Breast epithelium (tissue), 4 donors: ENCODE measurements around the gene PIAS2. TPM values are rescaled to one million over a fixed set of nuclear protein-coding genes. Genes with fewer than 3 reads are reported as not detected.

Source experiments
- DNase-seq, 2 donors: peaks; one replicate each; pipeline ENCODE4 v3.0.0-alpha.2; 2019; ENCODE audit warnings: low spot score in 2 of 2
- H3K27ac ChIP-seq, 2 donors: fragments of 200-600 bp; sonication (generic) in 1 of 2; one replicate each; pipeline ENCODE4 v1.5.1; 2016 to 2019; ENCODE audit warnings: mild to moderate bottlenecking in 1 of 2
- H3K27me3 ChIP-seq, 2 donors: fragments of 200-600 bp; sonication (generic) in 1 of 2; one replicate each; pipeline versions ENCODE4 v1.5.1 to v1.6.0; 2017 to 2019; ENCODE audit warnings: control low read depth in 1 of 2, mild to moderate bottlenecking in 1 of 2
- H3K36me3 ChIP-seq: fragments of 200-600 bp; one replicate; pipeline ENCODE4 v1.5.1; 2019
- H3K4me1 ChIP-seq, 2 donors: fragments of 200-600 bp; sonication (generic); one replicate each; pipeline ENCODE4 v1.5.1; 2016 to 2019; ENCODE audit warnings: control low read depth in 1 of 2
- H3K4me3 ChIP-seq, 3 donors: fragments of 200-600 bp; sonication (generic); 1 replicate in 2 of 3; 2 replicates in 1 of 3; pipeline ENCODE4 v1.5.1; 2016 to 2019; ENCODE audit warnings: mild to moderate bottlenecking in 3 of 3, moderate library complexity in 2 of 3
- H3K9me3 ChIP-seq, 2 donors: fragments of 200-600 bp; sonication (generic) in 1 of 2; one replicate each; pipeline ENCODE4 v1.5.1; 2016 to 2019; ENCODE audit warnings: control low read depth in 1 of 2
- CTCF ChIP-seq, 3 donors: fragments of 450-650 bp; IDR thresholded peaks; one replicate each; pipeline ENCODE4 v1.5.1; 2016 to 2017; ENCODE audit warnings: antibody characterized with exemption in 3 of 3, mild to moderate bottlenecking in 3 of 3, moderate library complexity in 3 of 3
- POLR2A ChIP-seq: fragments of 450-650 bp; IDR thresholded peaks from one replicate; pipeline ENCODE4 v1.6.1; 2016; ENCODE audit warnings: antibody characterized with exemption, mild to moderate bottlenecking, moderate library complexity
- POLR2AphosphoS5 ChIP-seq, 3 donors: sonication (generic); formaldehyde crosslinking; IDR thresholded peaks; one replicate each; pipeline ENCODE4 v1.6.1; 2017; ENCODE audit warnings: antibody characterized with exemption in 3 of 3
- intact Hi-C: fragments of 100-400 bp; cut with DNase I; formaldehyde crosslinking; loops from one replicate; pipeline ENCODE4 v1.15.1; 2023; ENCODE audit warnings: low total_unique reads
- total RNA-seq, 3 donors: library from RNA; depleted of rRNA; stranded (reverse); fragments of >200 nt; gene quantifications; one replicate each; pipeline ENCODE4 v1.1.0, GENCODE V29; 2016

The PIAS2 gene
- total RNA-seq, 3 donors from 2014 or later: 28.2 to 37.0 (median 30.6) TPM

GRCh38 chr18:46939337-46939963 lies 22.1 kb upstream of the PIAS2 start:
- no peak for DNase-seq
- intact Hi-C loops: no loop called here
- Histone ChIP-seq H3K4me1 (no peaks in the 10 kb centered on the region), H3K27ac (no peak overlapping the region), H3K36me3 (no peaks in the 10 kb centered on the region), H3K4me3 (no peak overlapping the region), H3K27me3 (no peaks in the 10 kb centered on the region), H3K9me3 (no peaks in the 10 kb centered on the region)
- TF ChIP-seq CTCF (IDR thresholded peaks at IDR 0.05) (no peak), POLR2A (no peak), POLR2AphosphoS5 (IDR thresholded peaks at IDR 0.05) (peak in 1 of 3 donors; percentile 59)

- no peaks in the 10 kb centered on the region for H3K4me1 ChIP-seq
- intact Hi-C loops: loop anchor here (5.0 kb wide), 1 partner anchor 753 kb away; no protein-coding TSS in a partner anchor
- no peaks in the 10 kb centered on the region for H3K36me3 ChIP-seq
- DNase-seq: no peak
- TF ChIP-seq POLR2A (no peak), POLR2AphosphoS5 (IDR thresholded peaks at IDR 0.05) (no peak), CTCF (IDR thresholded peaks at IDR 0.05) (no peak)
- H3K9me3 ChIP-seq: no peaks in the 10 kb centered on the region
- no peak overlapping the region for H3K4me3 ChIP-seq
- no peaks in the 10 kb centered on the region for H3K27me3 ChIP-seq
- H3K27ac ChIP-seq: no peak overlapping the region
These were observed 3.3 kb upstream of the PIAS2 start for GRCh38 chr18:46920653-46921052.

GRCh38 chr18:46920067-46920466 lies 2.8 kb upstream of the PIAS2 start:
- no peaks in the 10 kb centered on the region for H3K4me1 ChIP-seq
- H3K36me3 ChIP-seq: no peaks in the 10 kb centered on the region
- H3K27me3 ChIP-seq: no peaks in the 10 kb centered on the region
- no peak for DNase-seq
- H3K9me3 ChIP-seq: no peaks in the 10 kb centered on the region
- no peak overlapping the region for H3K27ac ChIP-seq
- H3K4me3 ChIP-seq: no peak overlapping the region
- intact Hi-C loops: loop anchor here (5.0 kb wide), 1 partner anchor 753 kb away; no protein-coding TSS in a partner anchor
- no peak for TF ChIP-seq POLR2AphosphoS5 (IDR thresholded peaks at IDR 0.05)
- TF ChIP-seq POLR2A: no peak
- TF ChIP-seq CTCF (IDR thresholded peaks at IDR 0.05): no peak

GRCh38 chr18:46917803-46918600 lies 695 bp upstream of the PIAS2 start:
- DNase-seq: no peak
- no peaks in the 10 kb centered on the region for H3K27me3 ChIP-seq
- intact Hi-C loops: no loop called here
- H3K9me3 ChIP-seq: no peaks in the 10 kb centered on the region
- H3K27ac ChIP-seq: peak overlapping the region; percentile 87 to 92
- H3K4me1 ChIP-seq: no peaks in the 10 kb centered on the region
- H3K36me3 ChIP-seq: no peaks in the 10 kb centered on the region
- TF ChIP-seq POLR2AphosphoS5 (IDR thresholded peaks at IDR 0.05): no peak
- TF ChIP-seq POLR2A: no peak
- no peak for TF ChIP-seq CTCF (IDR thresholded peaks at IDR 0.05)
- peak overlapping the region; percentile 71 to 80 (median 80) for H3K4me3 ChIP-seq

DNA sequence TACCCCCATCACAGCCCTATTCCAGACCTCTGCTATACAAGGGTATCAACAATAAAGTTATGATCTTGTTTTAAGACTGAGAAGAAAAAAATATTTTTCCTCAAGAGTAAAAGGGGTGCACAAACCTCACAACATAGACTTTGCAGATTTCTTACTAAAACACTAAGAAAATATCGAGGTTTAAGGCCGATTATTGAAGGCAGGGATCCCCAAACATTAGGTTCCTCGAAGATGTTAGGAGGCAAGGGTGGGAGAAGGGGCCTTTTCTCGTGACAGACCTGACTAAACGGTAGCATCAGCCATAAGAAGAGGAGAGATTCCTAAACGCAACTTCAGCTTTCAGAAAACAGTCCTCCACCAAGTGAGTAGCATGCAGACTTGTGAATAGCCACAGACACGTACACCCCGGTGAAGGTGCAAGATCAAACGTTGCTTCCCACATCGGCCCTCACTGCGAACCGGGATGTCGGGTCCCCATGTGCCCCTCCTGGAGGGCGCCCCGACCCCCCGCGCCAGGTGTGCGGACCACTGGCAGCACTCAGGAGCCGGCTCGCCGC lies 678 bp downstream of the PIAS2 start:
- Histone ChIP-seq H3K9me3 (no peaks in the 10 kb centered on the region), H3K36me3 (no peaks in the 10 kb centered on the region), H3K27ac (peak overlapping the region; percentile 87 to 92), H3K4me1 (no peaks in the 10 kb centered on the region), H3K27me3 (no peaks in the 10 kb centered on the region), H3K4me3 (peak overlapping the region; percentile 71 to 80 (median 80))
- TF ChIP-seq POLR2A (no peak), CTCF (IDR thresholded peaks at IDR 0.05) (no peak), POLR2AphosphoS5 (IDR thresholded peaks at IDR 0.05) (no peak)
- no peak for DNase-seq
- intact Hi-C loops: no loop called here
